Tibial artery (tissue), 4 donors: ENCODE results near the gene BCL2L14.
"Not testable (repeated sequence)": the region's sequence is repeated elsewhere in the genome, so short reads cannot be mapped to it uniquely, and the experiment has no call there.

Source experiments
- DNase-seq, 2 donors: peaks; one replicate each; pipeline ENCODE4 v3.0.0-alpha.2; 2019
- H3K27ac ChIP-seq, 2 donors: fragments of 200-600 bp; sonication (generic) in 1 of 2; 1 replicate in 1 of 2; 2 replicates in 1 of 2; pipeline ENCODE4 v1.5.1; 2018 to 2019; ENCODE audit warnings: mild to moderate bottlenecking in 1 of 2
- H3K27me3 ChIP-seq, 2 donors: fragments of 200-600 bp; sonication (generic) in 1 of 2; one replicate each; pipeline versions ENCODE4 v1.5.1 to v1.6.0; 2016 to 2019
- H3K36me3 ChIP-seq, 3 donors: fragments of 200-600 bp; sonication (generic) in 2 of 3; one replicate each; pipeline ENCODE4 v1.5.1; 2016 to 2019; ENCODE audit warnings: mild to moderate bottlenecking in 2 of 3
- H3K4me1 ChIP-seq, 4 donors: fragments of 200-600 bp; sonication (generic) in 2 of 4; 1 replicate in 3 of 4; 2 replicates in 1 of 4; pipeline ENCODE4 v1.5.1; 2016 to 2019
- H3K4me3 ChIP-seq, 2 donors: fragments of 200-600 bp; sonication (generic) in 1 of 2; 1 replicate in 1 of 2; 2 replicates in 1 of 2; pipeline ENCODE4 v1.5.1; 2018 to 2019; ENCODE audit warnings: mild to moderate bottlenecking in 2 of 2
- H3K9me3 ChIP-seq, 3 donors: fragments of 200-600 bp; sonication (generic) in 1 of 3; one replicate each; pipeline ENCODE4 v1.5.1; 2016 to 2019
- intact Hi-C: fragments of 100-400 bp; cut with DNase I; formaldehyde crosslinking; loops from one replicate; pipeline ENCODE4 v1.15.0; 2023; ENCODE audit warnings: low total_unique reads
- TF ChIP-seq, protein P1 (sequence below), 2 experiments: fragments of 200-600 bp in 1 of 2; fragments of 450-650 bp in 1 of 2; IDR thresholded peaks; one replicate each; pipeline ENCODE4 v1.5.1; 2017 to 2019; ENCODE audit warnings: antibody characterized with exemption in 2 of 2, mild to moderate bottlenecking in 1 of 2, moderate library complexity in 1 of 2

Gene BCL2L14

DNA sequence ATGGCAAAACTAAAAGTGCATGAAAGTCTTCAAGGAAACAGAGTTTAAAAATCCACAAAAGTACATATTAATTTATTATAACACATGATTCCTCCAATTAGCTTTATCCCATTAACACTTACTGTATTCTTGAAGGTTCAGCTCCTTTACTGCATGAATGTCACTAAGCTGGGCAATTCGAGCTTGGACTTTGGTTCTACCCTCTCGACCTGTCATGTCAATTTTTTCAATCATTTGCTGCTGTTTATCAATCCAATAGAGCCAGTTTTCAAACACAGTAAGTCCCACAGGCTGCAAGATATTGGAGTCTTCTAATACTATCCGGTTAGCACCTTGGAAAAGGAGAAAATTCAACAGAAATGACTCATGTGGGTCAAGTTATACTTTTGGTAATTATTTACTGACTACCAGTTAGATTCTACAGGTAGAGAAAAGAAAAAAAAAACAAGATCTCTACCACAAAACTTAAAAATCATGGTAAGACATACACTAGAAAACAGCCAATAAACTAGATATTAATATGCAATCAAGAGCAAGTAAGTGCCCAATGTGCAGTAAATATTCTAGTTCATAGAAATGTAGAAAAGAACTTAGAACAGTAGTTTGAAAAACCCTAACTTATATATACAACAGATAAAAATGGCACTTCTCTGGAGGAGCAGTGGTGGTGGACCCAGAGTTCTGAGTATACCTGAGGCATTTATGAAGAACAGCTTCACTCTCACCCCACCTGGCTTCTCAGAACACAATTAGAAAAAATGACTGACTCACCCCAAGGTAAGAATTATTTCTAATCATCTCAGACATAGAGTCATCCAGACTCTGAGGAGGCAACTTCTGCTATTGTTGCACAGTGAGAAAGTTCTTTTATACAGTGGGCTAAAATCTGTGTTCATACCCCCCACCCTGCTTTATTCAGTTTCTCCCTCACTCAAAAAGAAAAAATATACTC lies 67.7 kb downstream of the BCL2L14 start:
- no peaks in the 10 kb centered on the region for H3K27me3 ChIP-seq
- no peak overlapping the region for H3K27ac ChIP-seq
- peaks cover 5 to 15% (median 8%) of the 10 kb centered on the region in 3 donors for H3K36me3 ChIP-seq
- H3K9me3 ChIP-seq: no peaks in the 10 kb centered on the region
- no peak overlapping the region for H3K4me3 ChIP-seq
- TF ChIP-seq, protein P1, sequence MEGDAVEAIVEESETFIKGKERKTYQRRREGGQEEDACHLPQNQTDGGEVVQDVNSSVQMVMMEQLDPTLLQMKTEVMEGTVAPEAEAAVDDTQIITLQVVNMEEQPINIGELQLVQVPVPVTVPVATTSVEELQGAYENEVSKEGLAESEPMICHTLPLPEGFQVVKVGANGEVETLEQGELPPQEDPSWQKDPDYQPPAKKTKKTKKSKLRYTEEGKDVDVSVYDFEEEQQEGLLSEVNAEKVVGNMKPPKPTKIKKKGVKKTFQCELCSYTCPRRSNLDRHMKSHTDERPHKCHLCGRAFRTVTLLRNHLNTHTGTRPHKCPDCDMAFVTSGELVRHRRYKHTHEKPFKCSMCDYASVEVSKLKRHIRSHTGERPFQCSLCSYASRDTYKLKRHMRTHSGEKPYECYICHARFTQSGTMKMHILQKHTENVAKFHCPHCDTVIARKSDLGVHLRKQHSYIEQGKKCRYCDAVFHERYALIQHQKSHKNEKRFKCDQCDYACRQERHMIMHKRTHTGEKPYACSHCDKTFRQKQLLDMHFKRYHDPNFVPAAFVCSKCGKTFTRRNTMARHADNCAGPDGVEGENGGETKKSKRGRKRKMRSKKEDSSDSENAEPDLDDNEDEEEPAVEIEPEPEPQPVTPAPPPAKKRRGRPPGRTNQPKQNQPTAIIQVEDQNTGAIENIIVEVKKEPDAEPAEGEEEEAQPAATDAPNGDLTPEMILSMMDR (IDR thresholded peaks at IDR 0.05): no peak
- intact Hi-C loops: no loop called here
- H3K4me1 ChIP-seq: no peaks in the 10 kb centered on the region
- no peak for DNase-seq

DNA sequence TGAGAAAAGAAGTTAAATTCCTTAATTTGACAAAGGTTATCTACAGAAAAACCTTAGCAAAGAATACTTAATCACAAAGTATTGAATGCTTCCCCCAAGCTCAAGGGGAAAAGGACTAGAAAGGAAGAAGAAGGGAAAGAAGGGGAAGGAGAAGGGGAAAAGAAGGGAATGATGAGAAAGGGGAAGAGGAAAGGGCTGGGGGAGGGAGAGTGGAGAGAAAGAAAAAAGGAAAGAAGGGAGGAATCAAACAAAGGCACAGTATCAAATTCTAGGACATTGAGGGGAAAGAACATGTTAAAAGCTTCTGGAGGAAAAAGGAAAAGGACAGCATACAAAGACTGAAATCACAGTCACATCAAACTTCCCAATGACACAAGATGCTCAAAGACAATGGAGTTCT lies 70.3 kb downstream of the BCL2L14 start:
- DNase-seq: no peak
- intact Hi-C loops: no loop called here
- no peak overlapping the region for H3K27ac ChIP-seq
- no peaks in the 10 kb centered on the region for H3K9me3 ChIP-seq
- no peak overlapping the region for H3K4me3 ChIP-seq
- peaks cover 0 to 21% (median 5%) of the 10 kb centered on the region in 3 donors for H3K36me3 ChIP-seq
- TF ChIP-seq, protein P1 (IDR thresholded peaks at IDR 0.05): no peak
- H3K27me3 ChIP-seq: no peaks in the 10 kb centered on the region
- no peaks in the 10 kb centered on the region for H3K4me1 ChIP-seq

DNA sequence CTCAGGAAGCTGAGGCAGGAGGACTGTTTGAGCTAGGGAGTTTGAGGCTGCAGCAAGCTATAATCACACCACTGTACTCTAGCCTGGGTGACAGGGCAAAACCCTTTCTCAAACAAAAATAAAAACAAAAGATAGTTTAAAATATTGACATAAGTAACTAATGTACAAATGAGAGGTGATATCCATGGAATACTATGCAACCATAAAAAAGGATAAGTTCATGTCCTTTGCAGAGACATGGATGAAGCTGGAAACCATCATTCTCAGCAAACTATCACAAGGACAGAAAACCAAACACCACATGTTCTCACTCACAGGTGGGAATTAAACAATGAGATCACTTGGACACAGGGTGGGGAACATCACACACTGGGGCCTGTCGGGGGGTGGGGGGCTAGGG lies 73.8 kb downstream of the BCL2L14 start:
- intact Hi-C loops, DNase-seq, H3K4me1 ChIP-seq: not testable (repeated sequence)

DNA sequence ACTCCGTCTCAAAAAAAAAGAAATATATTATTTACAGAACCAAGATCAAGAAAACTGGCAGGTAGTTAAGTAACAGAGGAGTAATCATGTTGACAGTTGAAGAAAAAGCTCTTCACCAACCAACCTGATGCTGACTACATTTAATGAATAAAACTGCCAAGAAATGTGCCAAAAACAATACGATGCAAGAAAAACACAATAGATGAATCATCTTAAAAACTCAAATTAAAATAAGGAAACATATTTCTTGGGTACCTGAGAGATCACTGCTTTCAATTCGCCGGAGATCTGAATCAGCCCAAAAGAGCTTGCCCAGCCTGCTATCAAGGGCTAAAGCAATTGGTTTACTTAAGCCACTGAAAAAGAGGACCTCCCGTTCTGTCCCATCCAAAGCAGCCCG lies 76.4 kb downstream of the BCL2L14 start:
- TF ChIP-seq, protein P1 (IDR thresholded peaks at IDR 0.05): no peak
- DNase-seq: no peak
- H3K36me3 ChIP-seq: peaks cover 18 to 49% (median 24%) of the 10 kb centered on the region in 3 donors
- no peak overlapping the region for H3K27ac ChIP-seq
- no peaks in the 10 kb centered on the region for H3K9me3 ChIP-seq
- H3K4me1 ChIP-seq: no peaks in the 10 kb centered on the region
- no peak overlapping the region for H3K4me3 ChIP-seq
- intact Hi-C loops: no loop called here
- H3K27me3 ChIP-seq: no peaks in the 10 kb centered on the region

More for the DNA sequence above, 73.8 kb downstream of the BCL2L14 start:
- H3K36me3 ChIP-seq: peaks cover 13 to 39% (median 18%) of the 10 kb centered on the region in 3 donors
- H3K4me3 ChIP-seq, H3K9me3 ChIP-seq, H3K27me3 ChIP-seq, H3K27ac ChIP-seq: not testable (repeated sequence)
